ENCODE results near the gene USP15. TPM values are rescaled to one million over a fixed set of nuclear protein-coding genes. Genes with fewer than 3 reads are reported as not detected.

Gene USP15
- total RNA-seq, 4 donors from 2014 or later = 26.4 to 72.0 (median 63.8) TPM

DNA sequence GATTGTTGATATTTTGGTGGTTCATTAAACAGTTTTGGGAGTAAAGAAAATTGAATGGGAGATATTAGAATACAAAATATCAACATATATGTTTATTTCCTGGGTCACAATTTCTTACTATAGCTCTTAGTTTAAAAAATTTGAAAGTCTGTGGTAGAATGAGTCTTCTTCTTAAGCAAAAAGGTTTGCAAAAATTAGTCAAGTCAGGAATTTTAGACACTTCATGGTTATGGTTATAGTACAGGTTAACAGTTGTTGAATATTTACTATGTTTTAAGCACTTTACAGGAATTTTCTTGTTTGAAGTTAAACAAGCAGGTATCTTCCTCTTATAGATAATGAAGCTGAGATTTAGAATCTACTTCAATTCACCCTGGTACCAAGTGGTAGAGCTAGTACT, 56.8 kb downstream of the USP15 start:
- Histone ChIP-seq H3K9me3 (no peaks in the 10 kb centered on the region), H3K27me3 (no peaks in the 10 kb centered on the region), H3K36me3 (peaks cover 2 to 38% (median 7%) of the 10 kb centered on the region in 3 donors), H3K4me3 (no peak overlapping the region), H3K27ac (no peak overlapping the region), H3K4me1 (peaks cover 0 to 11% (median 0%) of the 10 kb centered on the region in 3 donors)
- no peak for DNase-seq
- intact Hi-C loops (cut with DNase I) = no loop called here
- no peak for TF ChIP-seq CTCF (IDR thresholded peaks at IDR 0.05)

- WGBS, 2 donors = 88 to 100% methylated on average over 2 of the region's 2 CpGs
- no peak overlapping the region for H3K27ac ChIP-seq
- intact Hi-C loops (cut with DNase I) = no loop called here
- H3K4me1 ChIP-seq = no peaks in the 10 kb centered on the region
- H3K27me3 ChIP-seq = no peaks in the 10 kb centered on the region
- TF ChIP-seq POLR2A (IDR thresholded peaks at IDR 0.05) (no peak), CTCF (IDR thresholded peaks at IDR 0.05) (no peak)
- H3K9me3 ChIP-seq = no peaks in the 10 kb centered on the region
- DNase-seq = no peak
- peaks cover 3 to 54% (median 13%) of the 10 kb centered on the region in 3 donors for H3K36me3 ChIP-seq
- H3K4me3 ChIP-seq = no peak overlapping the region
Measured at GRCh38 chr12:62319058-62319457, 58.9 kb downstream of the USP15 start.

GRCh38 chr12:62320054-62320453, 59.9 kb downstream of the USP15 start:
- no peak for DNase-seq
- H3K9me3 ChIP-seq = no peaks in the 10 kb centered on the region
- WGBS, 2 donors = 86 to 98% methylated on average over 3 of the region's 3 CpGs
- H3K27me3 ChIP-seq = no peaks in the 10 kb centered on the region
- intact Hi-C loops (cut with DNase I) = no loop called here
- no peak for TF ChIP-seq CTCF (IDR thresholded peaks at IDR 0.05)
- TF ChIP-seq POLR2A (IDR thresholded peaks at IDR 0.05) = no peak
- H3K36me3 ChIP-seq = peaks cover 3 to 55% (median 13%) of the 10 kb centered on the region in 3 donors
- H3K27ac ChIP-seq = no peak overlapping the region
- H3K4me3 ChIP-seq = no peak overlapping the region
- no peaks in the 10 kb centered on the region for H3K4me1 ChIP-seq

DNA sequence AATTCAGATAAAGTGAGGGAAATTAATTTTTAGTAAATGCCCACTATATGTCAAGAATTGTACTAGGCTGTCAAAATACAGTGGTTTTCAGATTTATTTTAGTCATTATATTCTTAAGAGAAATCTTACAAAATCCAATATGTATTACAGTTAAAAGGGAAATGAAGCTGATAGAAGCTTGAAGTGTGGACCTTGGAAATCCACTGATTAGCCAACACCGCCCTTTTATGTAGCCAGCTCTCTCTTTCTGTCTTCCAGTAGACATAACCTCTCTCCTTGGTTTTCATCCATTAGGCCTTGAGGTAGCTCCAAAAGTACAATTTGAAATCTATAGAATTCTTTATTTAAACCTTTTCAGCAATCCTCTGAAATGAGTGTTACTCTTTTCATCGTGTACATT, 63.2 kb downstream of the USP15 start:
- 90 to 100% methylated on average over 2 of the region's 2 CpGs for WGBS, 2 donors
- TF ChIP-seq CTCF (IDR thresholded peaks at IDR 0.05) (no peak), POLR2A (IDR thresholded peaks at IDR 0.05) (no peak)
- no peaks in the 10 kb centered on the region for H3K9me3 ChIP-seq
- peaks cover 3 to 55% (median 13%) of the 10 kb centered on the region in 3 donors for H3K36me3 ChIP-seq
- no peaks in the 10 kb centered on the region for H3K27me3 ChIP-seq
- no peak overlapping the region for H3K4me3 ChIP-seq
- H3K4me1 ChIP-seq = no peaks in the 10 kb centered on the region
- no peak overlapping the region for H3K27ac ChIP-seq
- intact Hi-C loops (cut with DNase I) = no loop called here
- DNase-seq = no peak

DNA sequence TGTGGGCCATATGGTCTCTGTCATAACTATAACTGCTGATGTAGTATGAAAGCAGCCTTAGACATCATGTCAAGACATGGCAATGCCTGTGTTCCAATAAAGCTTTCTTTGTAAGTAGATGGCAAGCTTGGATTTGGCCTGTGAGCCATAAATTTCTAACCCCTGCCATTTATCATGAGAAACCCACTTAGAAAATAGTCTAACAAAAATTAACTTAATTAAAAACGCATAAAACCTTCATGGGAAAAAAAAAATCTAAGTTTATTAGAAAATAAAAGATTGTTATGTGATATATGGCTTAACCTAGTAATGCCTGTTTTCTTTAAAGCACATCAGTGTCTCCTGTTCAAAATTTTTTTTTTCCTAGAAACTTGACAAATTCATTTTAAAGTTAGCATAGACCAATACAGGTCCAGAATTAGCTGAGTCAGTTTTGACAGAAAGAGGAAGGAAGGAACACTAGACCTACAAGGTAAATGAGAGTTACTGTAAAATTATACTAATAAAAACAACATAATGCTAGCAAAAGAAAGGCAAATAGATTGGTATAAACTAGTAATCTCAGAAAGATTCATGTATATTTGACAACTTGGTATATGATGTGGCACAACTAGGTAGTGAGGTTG, 68.2 kb downstream of the USP15 start:
- Histone ChIP-seq H3K36me3 (peaks cover 0 to 57% (median 2%) of the 10 kb centered on the region in 3 donors), H3K9me3 (no peaks in the 10 kb centered on the region), H3K4me1 (no peaks in the 10 kb centered on the region), H3K27ac (no peak overlapping the region), H3K4me3 (no peak overlapping the region), H3K27me3 (no peaks in the 10 kb centered on the region)
- intact Hi-C loops (cut with DNase I) = no loop called here
- 88 to 93% methylated on average over 1 of the region's 1 CpG for WGBS, 2 donors
- no peak for DNase-seq
- TF ChIP-seq POLR2A (IDR thresholded peaks at IDR 0.05) (no peak), CTCF (IDR thresholded peaks at IDR 0.05) (no peak)
